Adipocyte (in vitro differentiated cells): ENCODE results near the gene TENT4A.
A peak's percentile ranks its signal among the peaks of the same experiment; 100 is the strongest.

ENCODE experiments used
- DNase-seq: peaks from one replicate; pipeline ENCODE4 v3.0.0-alpha.2; 2015; ENCODE audit warnings: low read depth
- H3K27me3 ChIP-seq: replicated peaks from 2 replicates; pipeline ENCODE4 v1.7.0; 2013; ENCODE audit warnings: mild to moderate bottlenecking, low read length, moderate library complexity; ENCODE audit not compliant: control insufficient read depth, insufficient read depth
- H3K36me3 ChIP-seq: 2 replicates; pipeline ENCODE4 v1.7.0; 2013; ENCODE audit warnings: low read length, mild to moderate bottlenecking, moderate library complexity; ENCODE audit not compliant: control insufficient read depth, insufficient read depth, severe bottlenecking
- H3K4me1 ChIP-seq: 2 replicates; pipeline ENCODE4 v1.7.0; 2013; ENCODE audit warnings: mild to moderate bottlenecking, low read length, moderate library complexity; ENCODE audit not compliant: control insufficient read depth, insufficient read depth
- H3K4me3 ChIP-seq: 2 replicates; pipeline ENCODE4 v1.7.0; 2013; ENCODE audit warnings: mild to moderate bottlenecking, low read length, moderate library complexity
- H3K9ac ChIP-seq: 2 replicates; pipeline ENCODE4 v1.7.0; 2013; ENCODE audit warnings: mild to moderate bottlenecking, low read length, moderate library complexity
- H3K9me3 ChIP-seq: 2 replicates; pipeline ENCODE4 v1.7.0; 2013; ENCODE audit warnings: mild to moderate bottlenecking, low read length, moderate library complexity; ENCODE audit not compliant: control insufficient read depth

Gene TENT4A

GRCh38 chr5:6700685-6701355, 12.4 kb upstream of the TENT4A start:
- Histone ChIP-seq H3K36me3 (no peaks in the 10 kb centered on the region), H3K27me3 (peaks cover 20% of the 10 kb centered on the region), H3K9me3 (no peaks in the 10 kb centered on the region), H3K4me1 (peaks cover 19% of the 10 kb centered on the region), H3K9ac (no peak overlapping the region), H3K4me3 (no peak overlapping the region)
- DNase-seq, result no peak

DNA sequence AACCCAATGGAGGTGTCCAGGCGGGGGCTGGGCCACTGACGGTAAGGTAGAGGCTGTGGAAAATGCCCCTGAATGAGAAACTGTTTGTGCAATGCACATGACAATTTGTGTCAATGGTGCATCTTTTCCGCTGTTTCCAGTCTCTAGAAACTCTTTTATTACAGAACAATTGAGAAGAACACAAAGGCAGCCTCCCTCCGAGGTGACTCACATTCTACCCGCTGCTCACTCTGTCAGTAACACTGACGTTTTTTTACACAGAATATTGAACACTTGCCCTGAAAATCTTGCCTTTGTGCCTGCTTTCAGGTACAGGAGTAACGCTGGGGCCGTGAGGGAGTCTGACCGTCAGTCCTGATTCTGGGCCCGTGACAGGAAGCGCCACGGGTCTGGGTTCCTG, 11.7 kb upstream of the TENT4A start:
- no peaks in the 10 kb centered on the region for H3K9me3 ChIP-seq
- no peak overlapping the region for H3K9ac ChIP-seq
- H3K27me3 ChIP-seq, result peaks cover 20% of the 10 kb centered on the region
- H3K4me1 ChIP-seq, result peaks cover 19% of the 10 kb centered on the region
- no peak overlapping the region for H3K4me3 ChIP-seq
- H3K36me3 ChIP-seq, result no peaks in the 10 kb centered on the region
- no peak for DNase-seq

DNA sequence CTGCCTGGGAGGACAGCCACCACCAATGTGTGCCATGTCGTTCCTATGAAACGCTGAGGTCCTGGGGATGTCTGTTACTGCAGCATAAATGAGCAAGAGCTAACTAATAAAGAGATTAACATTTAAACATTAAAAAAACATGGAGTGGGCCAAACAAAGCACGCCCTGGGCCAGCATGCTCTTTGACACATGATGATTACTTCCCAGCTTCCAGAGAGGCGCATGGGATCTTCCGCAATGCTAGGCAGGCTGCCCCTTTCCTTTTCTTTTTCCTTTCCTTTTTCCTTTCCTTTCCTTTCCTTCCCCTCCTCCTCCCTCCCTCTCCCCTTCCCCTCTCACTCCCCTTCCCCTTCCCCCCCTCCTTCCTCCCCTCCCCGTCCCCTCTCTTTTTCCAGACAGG, 10.6 kb upstream of the TENT4A start:
- peaks cover 19% of the 10 kb centered on the region for H3K27me3 ChIP-seq
- H3K4me1 ChIP-seq, result peaks cover 19% of the 10 kb centered on the region
- no peak overlapping the region for H3K9ac ChIP-seq
- no peak for DNase-seq
- H3K36me3 ChIP-seq, result no peaks in the 10 kb centered on the region
- H3K9me3 ChIP-seq, result no peaks in the 10 kb centered on the region
- no peak overlapping the region for H3K4me3 ChIP-seq

DNA sequence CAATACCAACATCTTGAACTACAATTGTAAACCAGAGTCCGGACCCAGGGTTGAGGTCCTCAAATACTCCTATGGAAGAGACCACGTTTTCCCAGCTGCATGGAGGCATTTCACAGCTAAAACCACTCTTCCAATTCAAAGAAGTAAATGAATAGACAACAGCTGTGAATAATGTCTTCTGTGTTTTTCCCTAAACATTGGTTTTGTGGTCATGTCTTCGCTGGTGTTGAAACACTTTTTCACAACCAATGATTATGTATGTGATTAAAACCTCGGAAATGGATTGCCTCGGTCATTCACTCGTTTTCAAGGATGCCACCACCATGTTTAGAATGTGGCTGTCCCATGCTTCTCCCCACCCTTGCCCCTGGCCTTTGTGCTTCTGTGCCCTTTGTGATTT, 9.4 kb upstream of the TENT4A start:
- Histone ChIP-seq H3K27me3 (peaks cover 12% of the 10 kb centered on the region), H3K9me3 (no peaks in the 10 kb centered on the region), H3K9ac (peak overlapping the region; percentile 41), H3K36me3 (no peaks in the 10 kb centered on the region), H3K4me3 (no peak overlapping the region), H3K4me1 (peaks cover 19% of the 10 kb centered on the region)
- DNase-seq, result peak; percentile 30

DNA sequence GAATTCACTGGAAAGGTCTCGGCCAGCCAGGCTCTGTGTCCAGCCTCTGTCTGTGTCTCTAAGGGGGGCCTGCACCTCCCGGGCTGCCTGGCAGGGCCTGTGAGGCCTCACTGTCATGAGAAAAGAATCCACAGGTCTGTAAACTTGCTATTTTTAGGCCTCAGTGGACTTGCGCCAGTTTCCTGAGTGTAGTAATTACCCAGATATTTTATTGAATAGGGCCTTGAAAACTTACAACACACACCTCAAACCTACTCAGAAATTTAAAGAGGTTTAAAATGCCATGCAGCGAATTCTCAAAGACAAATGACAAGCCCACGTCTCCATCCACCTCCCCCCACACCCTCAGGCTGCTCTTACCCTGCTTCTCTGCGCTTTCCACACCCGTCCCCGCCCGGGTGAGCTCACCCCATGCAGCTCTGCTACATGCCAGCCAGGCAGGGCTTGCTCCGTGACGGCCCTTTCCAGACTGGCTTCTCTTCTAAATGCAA, 8.8 kb upstream of the TENT4A start:
- Histone ChIP-seq H3K9me3 (no peaks in the 10 kb centered on the region), H3K9ac (peak overlapping the region; percentile 41), H3K27me3 (peaks cover 9% of the 10 kb centered on the region), H3K4me1 (peaks cover 19% of the 10 kb centered on the region), H3K4me3 (no peak overlapping the region), H3K36me3 (no peaks in the 10 kb centered on the region)
- peak; percentile 89 for DNase-seq

- no peak overlapping the region for H3K9ac ChIP-seq
- H3K36me3 ChIP-seq, result no peaks in the 10 kb centered on the region
- no peak for DNase-seq
- no peak overlapping the region for H3K4me3 ChIP-seq
- H3K9me3 ChIP-seq, result no peaks in the 10 kb centered on the region
- peaks cover 18% of the 10 kb centered on the region for H3K4me1 ChIP-seq
- peaks cover 7% of the 10 kb centered on the region for H3K27me3 ChIP-seq
These were observed 8.1 kb upstream of the TENT4A start for GRCh38 chr5:6705088-6705487.

- no peaks in the 10 kb centered on the region for H3K27me3 ChIP-seq
- no peak for DNase-seq
- no peak overlapping the region for H3K4me3 ChIP-seq
- H3K9ac ChIP-seq, result no peak overlapping the region
- H3K4me1 ChIP-seq, result peaks cover 16% of the 10 kb centered on the region
- H3K36me3 ChIP-seq, result no peaks in the 10 kb centered on the region
- no peaks in the 10 kb centered on the region for H3K9me3 ChIP-seq
These were observed 7.3 kb upstream of the TENT4A start for GRCh38 chr5:6705959-6706358.

DNA sequence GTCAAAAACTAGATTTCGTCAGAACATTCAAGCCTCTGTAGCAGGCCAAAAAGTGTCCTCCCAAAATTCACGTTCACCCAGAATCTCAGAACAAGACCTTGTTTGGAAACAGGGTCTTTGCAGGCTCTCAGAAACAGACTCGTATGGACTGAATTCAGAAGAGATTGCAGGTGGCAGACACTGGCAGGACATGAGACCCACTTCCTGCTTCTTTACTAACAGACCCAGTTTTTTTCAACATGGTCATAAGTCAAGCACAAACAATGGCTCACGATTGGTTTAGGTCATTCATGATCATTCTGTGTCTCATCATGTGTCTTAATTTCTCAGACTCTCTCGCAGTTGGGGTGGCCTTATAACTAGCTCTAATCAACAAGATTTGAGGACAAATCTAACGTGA, 5.4 kb upstream of the TENT4A start:
- no peak for DNase-seq
- H3K36me3 ChIP-seq, result no peaks in the 10 kb centered on the region
- H3K9me3 ChIP-seq, result no peaks in the 10 kb centered on the region
- H3K9ac ChIP-seq, result no peak overlapping the region
- peaks cover 21% of the 10 kb centered on the region for H3K4me1 ChIP-seq
- H3K27me3 ChIP-seq, result no peaks in the 10 kb centered on the region
- no peak overlapping the region for H3K4me3 ChIP-seq

DNA sequence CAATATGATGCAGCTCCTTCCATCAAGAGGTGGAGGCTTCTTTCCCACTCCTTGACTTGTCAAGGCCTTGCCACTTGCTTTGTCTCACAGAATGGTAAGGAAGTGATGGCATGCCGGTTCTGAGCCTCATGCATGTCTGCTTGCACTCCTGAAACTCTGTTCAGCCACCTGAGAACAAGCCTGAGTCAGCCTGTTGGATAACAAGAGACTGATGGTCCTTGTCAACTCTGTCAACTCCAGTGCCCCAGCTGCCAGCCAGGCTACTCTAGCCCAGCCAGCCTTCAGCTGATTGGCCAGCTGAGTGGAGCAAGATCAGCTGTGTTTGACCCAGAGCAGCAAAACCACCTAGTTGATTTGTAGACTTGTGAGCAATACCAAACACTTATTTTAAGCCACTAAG, 4.4 kb upstream of the TENT4A start:
- no peak overlapping the region for H3K9ac ChIP-seq
- H3K27me3 ChIP-seq, result no peaks in the 10 kb centered on the region
- no peak for DNase-seq
- H3K4me3 ChIP-seq, result no peak overlapping the region
- H3K9me3 ChIP-seq, result no peaks in the 10 kb centered on the region
- peaks cover 18% of the 10 kb centered on the region for H3K4me1 ChIP-seq
- H3K36me3 ChIP-seq, result no peaks in the 10 kb centered on the region

GRCh38 chr5:6710070-6710469, 3.2 kb upstream of the TENT4A start:
- H3K36me3 ChIP-seq, result no peaks in the 10 kb centered on the region
- no peaks in the 10 kb centered on the region for H3K27me3 ChIP-seq
- no peak overlapping the region for H3K9ac ChIP-seq
- no peaks in the 10 kb centered on the region for H3K9me3 ChIP-seq
- DNase-seq, result no peak
- no peak overlapping the region for H3K4me3 ChIP-seq
- peaks cover 6% of the 10 kb centered on the region for H3K4me1 ChIP-seq

DNA sequence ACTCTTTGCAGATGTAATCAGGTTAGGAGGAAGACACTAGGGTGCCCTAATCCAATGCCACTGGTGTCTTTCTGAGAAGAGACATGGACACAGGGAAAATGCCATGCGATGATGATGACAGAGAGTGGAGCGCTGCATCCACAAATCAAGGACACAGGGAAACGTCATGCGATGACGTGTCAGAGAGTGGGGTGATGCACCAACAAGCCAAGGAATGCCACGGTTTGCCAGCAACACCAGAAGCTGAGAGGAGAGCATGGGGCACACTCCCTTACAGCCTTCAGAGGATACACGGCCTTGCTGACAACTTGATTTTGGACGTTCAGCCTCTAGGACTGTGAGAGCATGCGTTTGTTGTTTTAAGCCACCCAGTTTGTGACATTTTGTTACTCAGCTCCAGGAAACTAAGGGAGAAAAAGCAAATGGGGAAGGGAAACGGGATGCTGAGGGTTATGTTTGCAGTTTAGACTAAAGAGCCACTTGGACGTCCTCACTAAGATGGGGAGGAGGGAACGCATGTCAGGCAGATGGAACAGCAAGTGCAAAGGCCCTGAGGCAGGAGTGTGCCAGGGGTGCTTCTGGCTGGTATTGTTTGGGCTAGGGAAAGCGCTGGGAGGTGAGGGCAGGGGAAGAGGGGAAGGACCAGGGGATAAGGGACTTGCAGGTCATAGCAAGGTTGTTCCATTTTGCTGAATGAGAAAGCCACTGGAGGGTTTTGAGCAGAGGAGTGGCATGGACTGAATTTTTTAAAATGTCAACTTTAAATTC, 2.5 kb upstream of the TENT4A start:
- no peaks in the 10 kb centered on the region for H3K9me3 ChIP-seq
- peaks cover 12% of the 10 kb centered on the region for H3K4me1 ChIP-seq
- no peak overlapping the region for H3K9ac ChIP-seq
- no peaks in the 10 kb centered on the region for H3K27me3 ChIP-seq
- no peak for DNase-seq
- H3K4me3 ChIP-seq, result no peak overlapping the region
- no peaks in the 10 kb centered on the region for H3K36me3 ChIP-seq
